Activated T-cell treated with anti-CD3 and anti-CD28 coated beads for 1 hour (primary cell): ENCODE data around the gene CMPK1.

Source experiments
- DNase-seq: peaks from one replicate; pipeline ENCODE4 v3.0.0-alpha.2; 2020; ENCODE audit warnings: low read depth

Gene CMPK1

GRCh38 chr1:47424336-47424982 is 90.9 kb downstream of the CMPK1 start:
- no peak for DNase-seq
